Esophagus squamous epithelium (tissue), 5 donors: ENCODE measurements around the gene FAM32A. TPM values are rescaled to one million over a fixed set of nuclear protein-coding genes. Genes with fewer than 3 reads are reported as not detected.

ENCODE experiments used
- DNase-seq: peaks from one replicate; lab custom pipeline; 2025; lab: John Stamatoyannopoulos, UW
- H3K27ac ChIP-seq, 4 donors: fragments of 200-600 bp; sonication (generic); one replicate each; pipeline ENCODE4 v1.5.1; 2016 to 2019; ENCODE audit warnings: mild to moderate bottlenecking in 1 of 4
- H3K27me3 ChIP-seq, 4 donors: fragments of 200-600 bp; sonication (generic); 1 replicate in 3 of 4; 2 replicates in 1 of 4; pipeline versions ENCODE4 v1.5.1 to v1.6.0; 2017 to 2021; ENCODE audit warnings: antibody characterized with exemption in 1 of 4
- H3K36me3 ChIP-seq, 3 donors: fragments of 200-600 bp; sonication (generic); one replicate each; pipeline ENCODE4 v1.5.1; 2016 to 2019
- H3K4me1 ChIP-seq, 3 donors: fragments of 200-600 bp; sonication (generic); one replicate each; pipeline ENCODE4 v1.5.1; 2017 to 2019
- H3K4me3 ChIP-seq, 4 donors: fragments of 200-600 bp; sonication (generic); 1 replicate in 3 of 4; 2 replicates in 1 of 4; pipeline ENCODE4 v1.5.1; 2016 to 2019; ENCODE audit warnings: mild to moderate bottlenecking in 2 of 4, moderate library complexity in 1 of 4
- H3K9me3 ChIP-seq, 3 donors: fragments of 200-600 bp; sonication (generic); one replicate each; pipeline ENCODE4 v1.5.1; 2016 to 2019
- CTCF ChIP-seq, 6 experiments: fragments of 450-650 bp in 4 of 6; fragments of 200-600 bp in 2 of 6; sonication (generic) in 2 of 6; IDR thresholded peaks; one replicate each; pipeline ENCODE4 v1.5.1; 2016 to 2019; ENCODE audit warnings: antibody characterized with exemption in 6 of 6, mild to moderate bottlenecking in 4 of 6, moderate library complexity in 4 of 6
- POLR2A ChIP-seq, 4 donors: fragments of 450-650 bp; IDR thresholded peaks; one replicate each; pipeline ENCODE4 v1.6.1; 2017; ENCODE audit warnings: antibody characterized with exemption in 4 of 4, mild to moderate bottlenecking in 4 of 4, moderate library complexity in 3 of 4
- WGBS, 2 donors: methylation state at CpG; one replicate each; pipeline ENCODE4 v1.1.5; 2018; 5-methylcytosine and 5-hydroxymethylcytosine counted together
- intact Hi-C: fragments of 100-400 bp; cut with DNase I; formaldehyde crosslinking; loops from one replicate; pipeline ENCODE4 v1.15.0; 2022
- total RNA-seq, 4 donors: library from RNA; depleted of rRNA; stranded (reverse); fragments of >200 nt; gene quantifications; one replicate each; pipeline ENCODE4 v1.1.0, GENCODE V29; 2016
- donor health status: DM: yes; HTN: yes; CAD: no.

FAM32A gene
- total RNA-seq, 4 donors from 2014 or later = 53.5 to 97.4 (median 70.8) TPM

- intact Hi-C loops = no loop called here
- no peak for TF ChIP-seq CTCF (IDR thresholded peaks at IDR 0.05)
- TF ChIP-seq POLR2A (IDR thresholded peaks at IDR 0.05) = no peak
- 84 to 85% methylated on average over 10 to 11 of the region's 12 CpGs for WGBS, 2 donors
- Histone ChIP-seq H3K27ac (no peak overlapping the region), H3K4me3 (no peak overlapping the region), H3K36me3 (peaks cover 19 to 98% (median 35%) of the 10 kb centered on the region in 3 donors), H3K9me3 (no peaks in the 10 kb centered on the region), H3K4me1 (peaks cover 0 to 7% (median 0%) of the 10 kb centered on the region in 3 donors), H3K27me3 (no peaks in the 10 kb centered on the region)
- DNase-seq = no peak
Observed at GRCh38 chr19:16207490-16208025, 22.3 kb downstream of the FAM32A start.

- TF ChIP-seq POLR2A (IDR thresholded peaks at IDR 0.05) (no peak), CTCF (IDR thresholded peaks at IDR 0.05) (no peak)
- peaks cover 14 to 92% (median 31%) of the 10 kb centered on the region in 3 donors for H3K36me3 ChIP-seq
- no peak overlapping the region for H3K4me3 ChIP-seq
- DNase-seq = no peak
- H3K9me3 ChIP-seq = no peaks in the 10 kb centered on the region
- WGBS, 2 donors = 86 to 92% methylated on average over 21 of the region's 21 CpGs
- no peaks in the 10 kb centered on the region for H3K27me3 ChIP-seq
- intact Hi-C loops = no loop called here
- H3K27ac ChIP-seq = no peak overlapping the region
- H3K4me1 ChIP-seq = peaks cover 0 to 7% (median 0%) of the 10 kb centered on the region in 3 donors
Observed at GRCh38 chr19:16208064-16208759, 23.0 kb downstream of the FAM32A start.

DNA sequence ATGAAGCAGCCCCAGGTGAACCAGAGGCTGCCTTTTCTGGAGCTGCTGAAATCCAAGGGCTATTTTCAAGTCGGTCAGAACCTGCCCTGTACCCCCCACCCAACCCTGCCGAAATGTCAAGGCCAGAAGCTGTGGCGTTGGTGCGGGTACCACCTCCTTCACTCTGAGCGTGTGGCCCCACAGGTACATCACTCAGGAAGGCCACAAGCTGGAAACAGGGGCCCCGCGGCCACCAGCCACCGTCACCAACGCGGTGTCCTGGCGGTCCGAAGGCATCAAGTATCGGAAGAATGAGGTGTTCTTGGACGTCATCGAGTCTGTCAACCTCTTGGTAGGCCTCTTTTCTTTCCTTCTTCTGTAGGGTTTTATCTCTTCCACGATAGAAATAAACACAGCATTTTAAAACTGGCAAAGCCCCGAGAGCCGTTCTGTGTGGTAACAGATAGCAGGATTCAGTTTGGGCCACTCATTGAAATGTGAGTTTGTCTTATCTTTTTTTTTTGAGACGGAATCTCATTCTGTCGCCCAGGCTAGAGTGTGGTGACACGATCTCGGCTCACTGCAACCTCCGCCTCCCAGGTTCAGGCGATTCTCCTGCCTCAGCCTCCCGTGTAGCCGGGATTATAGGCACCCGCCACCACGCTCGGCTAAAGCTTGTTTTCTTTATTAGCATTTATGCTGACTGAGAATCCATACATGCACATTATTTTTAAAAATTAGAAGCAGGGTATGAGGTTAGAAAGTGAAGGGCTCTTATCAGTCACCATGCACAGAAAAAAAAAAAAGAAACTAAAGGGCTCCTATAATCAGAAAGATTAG is 23.8 kb downstream of the FAM32A start:
- intact Hi-C loops = no loop called here
- H3K36me3 ChIP-seq = peaks cover 6 to 90% (median 26%) of the 10 kb centered on the region in 3 donors
- H3K4me1 ChIP-seq = peaks cover 0 to 7% (median 0%) of the 10 kb centered on the region in 3 donors
- H3K9me3 ChIP-seq = no peaks in the 10 kb centered on the region
- no peak overlapping the region for H3K27ac ChIP-seq
- WGBS, 2 donors = 90 to 94% methylated on average over 16 to 18 of the region's 29 CpGs
- TF ChIP-seq POLR2A (IDR thresholded peaks at IDR 0.05) = no peak
- no peak for TF ChIP-seq CTCF (IDR thresholded peaks at IDR 0.05)
- no peak overlapping the region for H3K4me3 ChIP-seq
- no peak for DNase-seq
- H3K27me3 ChIP-seq = no peaks in the 10 kb centered on the region

DNA sequence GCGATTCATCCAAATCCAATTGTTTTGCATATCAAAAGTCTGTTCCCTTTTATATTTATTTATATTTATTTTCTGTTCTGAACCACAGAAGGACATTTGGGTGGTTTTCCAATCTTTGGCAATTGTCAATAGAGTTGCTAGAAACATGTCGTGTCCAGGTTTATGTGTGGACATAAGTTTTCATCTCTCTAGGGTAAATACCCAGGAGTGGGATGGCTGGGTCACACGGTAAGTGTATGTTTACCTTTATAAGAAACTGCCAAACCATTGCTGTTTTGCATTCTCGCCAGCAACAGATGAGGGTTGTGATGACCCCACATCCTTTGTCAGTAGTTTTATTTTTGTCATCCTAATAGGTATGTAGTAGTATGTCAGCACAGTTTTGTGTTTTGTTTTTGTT is 25.0 kb downstream of the FAM32A start:
- H3K27me3 ChIP-seq = no peaks in the 10 kb centered on the region
- H3K27ac ChIP-seq = no peak overlapping the region
- H3K36me3 ChIP-seq = peaks cover 5 to 87% (median 25%) of the 10 kb centered on the region in 3 donors
- no peaks in the 10 kb centered on the region for H3K9me3 ChIP-seq
- H3K4me3 ChIP-seq = no peak overlapping the region
- DNase-seq = no peak
- TF ChIP-seq CTCF (IDR thresholded peaks at IDR 0.05) = no peak
- TF ChIP-seq POLR2A (IDR thresholded peaks at IDR 0.05) = no peak
- H3K4me1 ChIP-seq = peaks cover 0 to 7% (median 0%) of the 10 kb centered on the region in 3 donors
- WGBS, 2 donors = 88 to 91% methylated on average over 4 of the region's 4 CpGs
- intact Hi-C loops = no loop called here

DNA sequence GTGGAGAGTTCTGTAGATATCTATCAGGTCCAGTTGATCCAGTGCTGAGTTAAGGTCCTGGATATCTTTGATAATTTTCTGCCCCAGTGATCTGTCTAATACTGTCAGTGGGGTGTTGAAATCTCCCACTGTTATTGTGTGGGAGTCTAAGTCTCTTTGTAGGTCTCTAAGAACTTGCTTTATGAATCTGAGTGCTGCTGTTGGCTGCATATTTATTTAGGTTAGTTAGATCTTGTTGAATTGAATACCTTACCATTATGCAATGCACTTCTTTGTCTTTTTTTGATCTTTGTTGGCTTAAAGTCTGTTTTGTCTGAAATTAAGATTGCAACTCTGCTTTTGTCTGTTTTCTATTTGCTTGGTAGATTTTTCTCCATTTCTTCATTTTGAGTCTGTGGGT is 27.9 kb downstream of the FAM32A start:
- TF ChIP-seq POLR2A (IDR thresholded peaks at IDR 0.05) = no peak
- TF ChIP-seq CTCF (IDR thresholded peaks at IDR 0.05) = no peak
- no peaks in the 10 kb centered on the region for H3K4me1 ChIP-seq
- H3K27ac ChIP-seq = no peak overlapping the region
- no peak for DNase-seq
- intact Hi-C loops = no loop called here
- peaks cover under 1 to 80% (median 25%) of the 10 kb centered on the region in 3 donors for H3K36me3 ChIP-seq
- no peaks in the 10 kb centered on the region for H3K27me3 ChIP-seq
- H3K4me3 ChIP-seq = no peak overlapping the region
- H3K9me3 ChIP-seq = no peaks in the 10 kb centered on the region
